Aorta (tissue), 5 donors: Measurements from ENCODE around the gene SLC39A11. TPM values are rescaled to one million over a fixed set of nuclear protein-coding genes. Genes with fewer than 3 reads are reported as not detected.
"Not testable (repeated sequence)": the region's sequence is repeated elsewhere in the genome, so short reads cannot be mapped to it uniquely, and the experiment has no call there.

Experiments used
- ATAC-seq: fragments of 200-7000 bp; cut with Tn5 transposase; one replicate; pipeline ENCODE4 v1.9.1; 2022; ENCODE audit warnings: moderate library complexity; ENCODE audit not compliant: low FRiP score
- DNase-seq, 2 donors: peaks; one replicate each; pipeline ENCODE4 v3.0.0-alpha.2; 2020
- H3K27ac ChIP-seq, 2 donors: one replicate each; pipeline ENCODE4 v1.5.1; 2013; ENCODE audit warnings: low read length in 2 of 2, mild to moderate bottlenecking in 2 of 2, moderate library complexity in 2 of 2, control low read depth in 1 of 2, inconsistent platforms in 1 of 2, low read depth in 1 of 2
- H3K27me3 ChIP-seq, 2 donors: one replicate each; pipeline ENCODE4 v1.6.1; 2013; ENCODE audit warnings: control low read depth in 1 of 2, low read length in 1 of 2, mild to moderate bottlenecking in 1 of 2, moderate library complexity in 1 of 2; ENCODE audit not compliant: insufficient read depth in 2 of 2, control insufficient read depth in 1 of 2
- H3K36me3 ChIP-seq, 2 donors: one replicate each; pipeline ENCODE4 v1.6.1; 2013; ENCODE audit warnings: control low read depth in 1 of 2, low read length in 1 of 2, mild to moderate bottlenecking in 1 of 2; ENCODE audit not compliant: insufficient read depth in 2 of 2, control insufficient read depth in 1 of 2
- H3K4me1 ChIP-seq, 2 donors: one replicate each; pipeline ENCODE4 v1.6.1; 2013; ENCODE audit warnings: low read length in 2 of 2, control low read depth in 1 of 2, mild to moderate bottlenecking in 1 of 2, moderate library complexity in 1 of 2; ENCODE audit not compliant: insufficient read depth in 2 of 2, control insufficient read depth in 1 of 2
- H3K4me3 ChIP-seq, 2 donors: one replicate each; pipeline ENCODE4 v1.5.1; 2013; ENCODE audit warnings: low read length in 2 of 2, control low read depth in 1 of 2, mild to moderate bottlenecking in 1 of 2
- H3K9me3 ChIP-seq: one replicate; pipeline ENCODE4 v1.6.1; 2013; ENCODE audit warnings: mild to moderate bottlenecking, low read length; ENCODE audit not compliant: control insufficient read depth
- WGBS, 2 donors: extraction: QIAGEN DNeasy Blood & Tissue Kit; methylation state at CpG; one replicate each; pipeline ENCODE4 v1.1.7; 2013; 5-methylcytosine and 5-hydroxymethylcytosine counted together
- intact Hi-C, 2 donors: fragments of 100-400 bp; cut with DNase I; formaldehyde crosslinking; loops; one replicate each; pipeline versions ENCODE4 v1.14.2 to v1.15.0; 2022
- polyA plus RNA-seq, 2 donors: library from polyadenylated mRNA; stranded (reverse); fragments of 200-250 nt; gene quantifications; one replicate each; pipeline ENCODE4 v1.2.3, GENCODE V29; 2013
- total RNA-seq, 2 donors: library from RNA; stranded (reverse); fragmentation: NEBNext Ultra II Directional; extraction: Animal tissue kit (Norgen Biotek cat#: 25700); gene quantifications; one replicate each; pipeline ENCODE4 v1.2.1, GENCODE V29; 2021
- donor health status: healthy with polysubstance abuse.
- donor health status: Bipolar disorder and iron deficiency.
- donor health status: DM: no; HTN: no; CAD: no.
- donor health status: DM: no; HTN: no; CAD: no.
- donor health status: DM: yes; HTN: yes; CAD: no.

The SLC39A11 gene
- total and polyA plus RNA-seq, 4 donors: 9.3 to 31.8 (median 17.5) TPM

- DNase-seq: no peak
- Histone ChIP-seq H3K9me3 (no peaks in the 10 kb centered on the region), H3K27me3 (no peaks in the 10 kb centered on the region), H3K36me3 (no peaks in the 10 kb centered on the region), H3K4me3 (no peak overlapping the region), H3K4me1 (no peaks in the 10 kb centered on the region), H3K27ac (no peak overlapping the region)
- no peak for ATAC-seq
- 58 to 63% methylated on average over 4 of the region's 4 CpGs for WGBS, 2 donors
- intact Hi-C loops: no loop called here
These were observed 189.0 kb downstream of the SLC39A11 start for GRCh38 chr17:72903522-72903921.

GRCh38 chr17:72901657-72902056 is 190.8 kb downstream of the SLC39A11 start:
- Histone ChIP-seq H3K27ac (no peak overlapping the region), H3K4me3 (no peak overlapping the region), H3K36me3 (no peaks in the 10 kb centered on the region), H3K9me3 (no peaks in the 10 kb centered on the region), H3K27me3 (no peaks in the 10 kb centered on the region), H3K4me1 (no peaks in the 10 kb centered on the region)
- DNase-seq (no peak), ATAC-seq (no peak)
- intact Hi-C loops: no loop called here
- WGBS, 2 donors: 97 to 98% methylated on average over 3 of the region's 3 CpGs

GRCh38 chr17:72901083-72901482 is 191.4 kb downstream of the SLC39A11 start:
- WGBS, 2 donors: 59 to 65% methylated on average over 9 of the region's 9 CpGs
- H3K27ac ChIP-seq: no peak overlapping the region
- H3K9me3 ChIP-seq: no peaks in the 10 kb centered on the region
- H3K36me3 ChIP-seq: no peaks in the 10 kb centered on the region
- ATAC-seq (no peak), DNase-seq (no peak)
- no peak overlapping the region for H3K4me3 ChIP-seq
- H3K4me1 ChIP-seq: no peaks in the 10 kb centered on the region
- intact Hi-C loops: no loop called here
- no peaks in the 10 kb centered on the region for H3K27me3 ChIP-seq

GRCh38 chr17:72900654-72900971 is 191.9 kb downstream of the SLC39A11 start:
- H3K27me3 ChIP-seq: no peaks in the 10 kb centered on the region
- DNase-seq: no peak
- WGBS, 2 donors: 62 to 74% methylated on average over 6 of the region's 6 CpGs
- H3K4me3 ChIP-seq: no peak overlapping the region
- no peak for ATAC-seq
- no peaks in the 10 kb centered on the region for H3K4me1 ChIP-seq
- intact Hi-C loops: no loop called here
- H3K36me3 ChIP-seq: no peaks in the 10 kb centered on the region
- no peak overlapping the region for H3K27ac ChIP-seq
- no peaks in the 10 kb centered on the region for H3K9me3 ChIP-seq

- no peaks in the 10 kb centered on the region for H3K4me1 ChIP-seq
- DNase-seq: no peak
- no peaks in the 10 kb centered on the region for H3K36me3 ChIP-seq
- intact Hi-C loops: no loop called here
- WGBS, 2 donors: 81 to 87% methylated on average over 9 of the region's 9 CpGs
- no peaks in the 10 kb centered on the region for H3K9me3 ChIP-seq
- H3K27me3 ChIP-seq: no peaks in the 10 kb centered on the region
- no peak overlapping the region for H3K4me3 ChIP-seq
- no peak for ATAC-seq
- no peak overlapping the region for H3K27ac ChIP-seq
These were observed 193.8 kb downstream of the SLC39A11 start for GRCh38 chr17:72898725-72899124.

- H3K4me3 ChIP-seq, H3K4me1 ChIP-seq, H3K27me3 ChIP-seq, intact Hi-C loops, ATAC-seq, DNase-seq, H3K9me3 ChIP-seq, H3K27ac ChIP-seq, H3K36me3 ChIP-seq: not testable (repeated sequence)
- 82 to 89% methylated on average over 7 of the region's 7 CpGs for WGBS, 2 donors
These were observed 196.2 kb downstream of the SLC39A11 start for GRCh38 chr17:72896288-72896687.

- H3K4me1 ChIP-seq: no peaks in the 10 kb centered on the region
- ATAC-seq: no peak
- WGBS, 2 donors: 93 to 96% methylated on average over 2 of the region's 2 CpGs
- H3K4me3 ChIP-seq: no peak overlapping the region
- peaks cover 0 to 4% of the 10 kb centered on the region in 2 donors for H3K36me3 ChIP-seq
- intact Hi-C loops: no loop called here
- H3K9me3 ChIP-seq: no peaks in the 10 kb centered on the region
- H3K27me3 ChIP-seq: no peaks in the 10 kb centered on the region
- no peak for DNase-seq
- H3K27ac ChIP-seq: no peak overlapping the region
These were observed 200.9 kb downstream of the SLC39A11 start for GRCh38 chr17:72891627-72892026.

GRCh38 chr17:72890711-72891110 is 201.8 kb downstream of the SLC39A11 start:
- H3K27me3 ChIP-seq: no peaks in the 10 kb centered on the region
- intact Hi-C loops: no loop called here
- ATAC-seq: no peak
- WGBS, 2 donors: 91 to 97% methylated on average over 2 of the region's 2 CpGs
- H3K9me3 ChIP-seq: no peaks in the 10 kb centered on the region
- H3K36me3 ChIP-seq: peaks cover 0 to 4% of the 10 kb centered on the region in 2 donors
- no peak overlapping the region for H3K27ac ChIP-seq
- no peak for DNase-seq
- no peak overlapping the region for H3K4me3 ChIP-seq
- H3K4me1 ChIP-seq: no peaks in the 10 kb centered on the region

GRCh38 chr17:72887917-72888316 is 204.6 kb downstream of the SLC39A11 start:
- Histone ChIP-seq H3K4me3 (no peak overlapping the region), H3K27ac (no peak overlapping the region), H3K4me1 (no peaks in the 10 kb centered on the region), H3K36me3 (peaks cover 0 to 4% of the 10 kb centered on the region in 2 donors), H3K9me3 (no peaks in the 10 kb centered on the region), H3K27me3 (no peaks in the 10 kb centered on the region)
- intact Hi-C loops: no loop called here
- WGBS, 2 donors: 71 to 91% methylated on average over 4 of the region's 4 CpGs
- DNase-seq (no peak), ATAC-seq (no peak)
